CD4-positive, alpha-beta T cell treated with Interleukin-2 at 100 ng/mL for 4 hours (primary cell): Measurements from ENCODE around the gene CNPY1.
A peak's percentile ranks its signal among the peaks of the same experiment; 100 is the strongest.
"Not testable (repeated sequence)": the region's sequence is repeated elsewhere in the genome, so short reads cannot be mapped to it uniquely, and the experiment has no call there.

Experiments used
- DNase-seq: peaks from one replicate; pipeline ENCODE4 v3.0.0-alpha.2; 2020; ENCODE audit warnings: low spot score

The CNPY1 gene

GRCh38 chr7:155546449-155546848, at the start of gene CNPY1:
CNPY1 (minus strand) TSS chr7:155546559; CDS start chr7:155545929, 630 bp downstream.
- not testable (repeated sequence) for DNase-seq

GRCh38 chr7:155594961-155595366, 48.6 kb upstream of the CNPY1 start:
- no peak for DNase-seq

GRCh38 chr7:155594163-155594732, 47.9 kb upstream of the CNPY1 start:
- DNase-seq, result no peak

GRCh38 chr7:155593461-155594162, 47.3 kb upstream of the CNPY1 start:
- DNase-seq, result no peak

GRCh38 chr7:155591055-155591775, 44.9 kb upstream of the CNPY1 start:
- no peak for DNase-seq

- peak; percentile 6 for DNase-seq
These were observed 44.1 kb upstream of the CNPY1 start for GRCh38 chr7:155590215-155591018.

GRCh38 chr7:155589001-155589980, 42.9 kb upstream of the CNPY1 start:
- DNase-seq, result no peak

GRCh38 chr7:155588468-155588998, 42.2 kb upstream of the CNPY1 start:
- no peak for DNase-seq

- no peak for DNase-seq
These were observed 41.1 kb upstream of the CNPY1 start for GRCh38 chr7:155587486-155587885.

GRCh38 chr7:155586843-155587440, 40.6 kb upstream of the CNPY1 start:
- DNase-seq, result no peak

GRCh38 chr7:155585951-155586350, 39.6 kb upstream of the CNPY1 start:
- DNase-seq, result no peak

- DNase-seq, result no peak
These were observed 39.2 kb upstream of the CNPY1 start for GRCh38 chr7:155585532-155585895.

- no peak for DNase-seq
These were observed 38.6 kb upstream of the CNPY1 start for GRCh38 chr7:155584763-155585531.

GRCh38 chr7:155584261-155584660, 37.9 kb upstream of the CNPY1 start:
- DNase-seq, result no peak

GRCh38 chr7:155583636-155584035, 37.3 kb upstream of the CNPY1 start:
- no peak for DNase-seq

- no peak for DNase-seq
These were observed 35.6 kb upstream of the CNPY1 start for GRCh38 chr7:155581954-155582353.

- DNase-seq, result no peak
These were observed 34.9 kb upstream of the CNPY1 start for GRCh38 chr7:155581107-155581830.

- DNase-seq, result no peak
These were observed 34.0 kb upstream of the CNPY1 start for GRCh38 chr7:155580367-155580766.

- no peak for DNase-seq
These were observed 33.2 kb upstream of the CNPY1 start for GRCh38 chr7:155579565-155579964.
